ENCODE measurements around the gene ARHGAP12.

The ARHGAP12 gene

DNA sequence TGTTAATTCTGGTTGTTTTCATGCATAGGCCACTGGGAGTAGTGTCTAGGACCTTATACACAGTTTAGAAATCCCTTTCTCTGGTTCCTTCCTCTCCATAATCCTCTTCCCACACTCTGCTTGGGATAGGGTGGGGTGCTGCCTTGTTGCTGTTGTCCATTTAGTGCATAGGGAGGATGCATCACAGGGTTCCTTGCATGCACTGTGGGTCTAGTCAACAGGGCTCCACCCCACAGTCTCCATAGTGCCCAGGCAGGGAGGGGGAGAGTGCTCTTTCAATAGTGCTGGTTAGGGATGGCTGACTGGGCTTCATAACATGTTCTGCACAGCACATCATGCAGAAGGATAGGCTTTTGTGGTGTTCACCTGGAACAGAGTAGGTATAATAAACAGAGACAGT, 81.1 kb downstream of the ARHGAP12 start:
- TF ChIP-seq SPI1 (IDR thresholded peaks at IDR 0.05; ENCODE audit: borderline replicate concordance, low read depth) (no peak), POLR2AphosphoS5 (IDR thresholded peaks at IDR 0.05; ENCODE audit: low read depth) (no peak), GABPA (IDR thresholded peaks at IDR 0.05; ENCODE audit: low read depth) (no peak)
- TF ChIP-seq, protein P1, sequence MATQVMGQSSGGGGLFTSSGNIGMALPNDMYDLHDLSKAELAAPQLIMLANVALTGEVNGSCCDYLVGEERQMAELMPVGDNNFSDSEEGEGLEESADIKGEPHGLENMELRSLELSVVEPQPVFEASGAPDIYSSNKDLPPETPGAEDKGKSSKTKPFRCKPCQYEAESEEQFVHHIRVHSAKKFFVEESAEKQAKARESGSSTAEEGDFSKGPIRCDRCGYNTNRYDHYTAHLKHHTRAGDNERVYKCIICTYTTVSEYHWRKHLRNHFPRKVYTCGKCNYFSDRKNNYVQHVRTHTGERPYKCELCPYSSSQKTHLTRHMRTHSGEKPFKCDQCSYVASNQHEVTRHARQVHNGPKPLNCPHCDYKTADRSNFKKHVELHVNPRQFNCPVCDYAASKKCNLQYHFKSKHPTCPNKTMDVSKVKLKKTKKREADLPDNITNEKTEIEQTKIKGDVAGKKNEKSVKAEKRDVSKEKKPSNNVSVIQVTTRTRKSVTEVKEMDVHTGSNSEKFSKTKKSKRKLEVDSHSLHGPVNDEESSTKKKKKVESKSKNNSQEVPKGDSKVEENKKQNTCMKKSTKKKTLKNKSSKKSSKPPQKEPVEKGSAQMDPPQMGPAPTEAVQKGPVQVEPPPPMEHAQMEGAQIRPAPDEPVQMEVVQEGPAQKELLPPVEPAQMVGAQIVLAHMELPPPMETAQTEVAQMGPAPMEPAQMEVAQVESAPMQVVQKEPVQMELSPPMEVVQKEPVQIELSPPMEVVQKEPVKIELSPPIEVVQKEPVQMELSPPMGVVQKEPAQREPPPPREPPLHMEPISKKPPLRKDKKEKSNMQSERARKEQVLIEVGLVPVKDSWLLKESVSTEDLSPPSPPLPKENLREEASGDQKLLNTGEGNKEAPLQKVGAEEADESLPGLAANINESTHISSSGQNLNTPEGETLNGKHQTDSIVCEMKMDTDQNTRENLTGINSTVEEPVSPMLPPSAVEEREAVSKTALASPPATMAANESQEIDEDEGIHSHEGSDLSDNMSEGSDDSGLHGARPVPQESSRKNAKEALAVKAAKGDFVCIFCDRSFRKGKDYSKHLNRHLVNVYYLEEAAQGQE (IDR thresholded peaks at IDR 0.05; ENCODE audit: insufficient replicate concordance, low read depth): no peak
- TF ChIP-seq, protein P2, sequence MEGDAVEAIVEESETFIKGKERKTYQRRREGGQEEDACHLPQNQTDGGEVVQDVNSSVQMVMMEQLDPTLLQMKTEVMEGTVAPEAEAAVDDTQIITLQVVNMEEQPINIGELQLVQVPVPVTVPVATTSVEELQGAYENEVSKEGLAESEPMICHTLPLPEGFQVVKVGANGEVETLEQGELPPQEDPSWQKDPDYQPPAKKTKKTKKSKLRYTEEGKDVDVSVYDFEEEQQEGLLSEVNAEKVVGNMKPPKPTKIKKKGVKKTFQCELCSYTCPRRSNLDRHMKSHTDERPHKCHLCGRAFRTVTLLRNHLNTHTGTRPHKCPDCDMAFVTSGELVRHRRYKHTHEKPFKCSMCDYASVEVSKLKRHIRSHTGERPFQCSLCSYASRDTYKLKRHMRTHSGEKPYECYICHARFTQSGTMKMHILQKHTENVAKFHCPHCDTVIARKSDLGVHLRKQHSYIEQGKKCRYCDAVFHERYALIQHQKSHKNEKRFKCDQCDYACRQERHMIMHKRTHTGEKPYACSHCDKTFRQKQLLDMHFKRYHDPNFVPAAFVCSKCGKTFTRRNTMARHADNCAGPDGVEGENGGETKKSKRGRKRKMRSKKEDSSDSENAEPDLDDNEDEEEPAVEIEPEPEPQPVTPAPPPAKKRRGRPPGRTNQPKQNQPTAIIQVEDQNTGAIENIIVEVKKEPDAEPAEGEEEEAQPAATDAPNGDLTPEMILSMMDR (IDR thresholded peaks at IDR 0.05; ENCODE audit: insufficient read depth, low read length): no peak
- Histone ChIP-seq H3K27ac (replicated peaks) (no peak overlapping the region), H3K4me3 (replicated peaks; ENCODE audit: insufficient read depth, low read length) (no peak overlapping the region), H3K27me3 (ENCODE audit: insufficient read depth, poor library complexity, severe bottlenecking) (no peaks in the 10 kb centered on the region)
- no peak for DNase-seq (ENCODE audit: low read depth in 1 of 2, low spot score in 1 of 2)

DNA sequence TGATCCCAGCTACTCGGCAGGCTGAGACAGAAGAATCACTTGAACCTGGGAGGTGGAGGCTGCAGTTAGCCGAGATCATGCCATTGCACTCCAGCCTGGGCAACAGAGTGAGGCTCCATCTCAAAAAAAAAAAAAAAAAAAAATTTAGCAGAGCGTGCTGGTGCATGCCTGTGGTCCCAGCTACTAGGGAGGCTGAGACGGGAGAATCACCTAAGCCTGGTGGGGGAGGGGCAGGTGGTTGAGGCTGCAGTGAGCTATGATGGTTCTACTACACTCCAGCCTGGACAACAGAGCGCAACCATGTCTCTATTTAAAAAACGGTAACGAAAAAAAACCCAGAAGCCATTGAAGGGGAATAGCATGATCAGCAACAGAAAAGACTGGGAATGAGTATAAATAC, 89.9 kb downstream of the ARHGAP12 start:
- TF ChIP-seq SPI1 (IDR thresholded peaks at IDR 0.05; ENCODE audit: borderline replicate concordance, low read depth) (no peak), POLR2AphosphoS5 (IDR thresholded peaks at IDR 0.05; ENCODE audit: low read depth) (no peak), GABPA (IDR thresholded peaks at IDR 0.05; ENCODE audit: low read depth) (no peak)
- TF ChIP-seq, protein P2 (IDR thresholded peaks at IDR 0.05; ENCODE audit: insufficient read depth, low read length): no peak
- TF ChIP-seq, protein P1 (IDR thresholded peaks at IDR 0.05; ENCODE audit: insufficient replicate concordance, low read depth): no peak
- no peak for DNase-seq (ENCODE audit: low read depth in 1 of 2, low spot score in 1 of 2)
- Histone ChIP-seq H3K27ac (replicated peaks) (no peak overlapping the region), H3K4me3 (replicated peaks; ENCODE audit: insufficient read depth, low read length) (no peak overlapping the region), H3K27me3 (ENCODE audit: insufficient read depth, poor library complexity, severe bottlenecking) (no peaks in the 10 kb centered on the region)

DNA sequence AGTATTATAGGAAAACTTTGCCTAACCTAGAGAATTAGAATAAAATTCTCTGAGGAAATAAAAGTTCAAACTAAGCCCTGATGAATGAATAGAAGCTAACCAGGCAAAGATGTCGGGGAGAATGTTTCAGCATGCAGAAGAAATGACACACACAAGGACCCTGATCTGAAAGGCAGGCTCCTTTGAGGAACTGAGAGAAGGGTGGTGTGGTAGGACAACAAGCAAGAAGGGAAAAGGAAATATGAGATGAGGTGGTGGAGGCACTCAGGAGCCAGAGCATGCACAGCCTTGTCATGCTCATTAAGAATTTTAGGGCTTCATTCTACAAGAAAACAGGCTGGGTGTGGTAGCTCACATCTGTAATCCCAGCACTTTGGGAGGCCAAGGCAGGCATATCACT, 90.6 kb downstream of the ARHGAP12 start:
- no peak for DNase-seq (ENCODE audit: low read depth in 1 of 2, low spot score in 1 of 2)
- Histone ChIP-seq H3K27ac (replicated peaks) (no peak overlapping the region), H3K27me3 (ENCODE audit: insufficient read depth, poor library complexity, severe bottlenecking) (no peaks in the 10 kb centered on the region), H3K4me3 (replicated peaks; ENCODE audit: insufficient read depth, low read length) (no peak overlapping the region)
- TF ChIP-seq POLR2AphosphoS5 (IDR thresholded peaks at IDR 0.05; ENCODE audit: low read depth) (no peak), GABPA (IDR thresholded peaks at IDR 0.05; ENCODE audit: low read depth) (no peak), SPI1 (IDR thresholded peaks at IDR 0.05; ENCODE audit: borderline replicate concordance, low read depth) (no peak)
- TF ChIP-seq, protein P1 (IDR thresholded peaks at IDR 0.05; ENCODE audit: insufficient replicate concordance, low read depth): no peak
- TF ChIP-seq, protein P2 (IDR thresholded peaks at IDR 0.05; ENCODE audit: insufficient read depth, low read length): no peak
